Heart right ventricle (tissue), 16 donors: ENCODE data around the gene C3orf52. TPM values are rescaled to one million over a fixed set of nuclear protein-coding genes. Genes with fewer than 3 reads are reported as not detected.

Source experiments
- ATAC-seq, 8 donors: fragments of 200-7000 bp; cut with Tn5 transposase; one replicate each; pipeline ENCODE4 v1.9.1; 2020; ENCODE audit warnings: mild to moderate bottlenecking in 8 of 8, moderate library complexity in 8 of 8, moderate number of reproducible peaks in 1 of 8
- DNase-seq, 2 donors: peaks; one replicate each; pipeline ENCODE4 v3.0.0-alpha.2; 2020
- H3K27ac ChIP-seq, 10 donors: fragments of 200-600 bp; sonication (generic) in 2 of 10; one replicate each; pipeline versions ENCODE4 v1.5.0 to v1.8.0; 2020 to 2022; ENCODE audit warnings: mild to moderate bottlenecking in 3 of 10
- H3K27me3 ChIP-seq, 7 donors: fragments of 200-600 bp; one replicate each; pipeline ENCODE4 v1.8.0; 2021 to 2022; ENCODE audit warnings: mild to moderate bottlenecking in 2 of 7
- H3K36me3 ChIP-seq, 9 donors: fragments of 200-600 bp; sonication (generic) in 1 of 9; one replicate each; pipeline versions ENCODE4 v1.5.0 to v1.8.0; 2020 to 2022; ENCODE audit warnings: mild to moderate bottlenecking in 2 of 9
- H3K4me1 ChIP-seq, 9 donors: fragments of 200-600 bp; sonication (generic) in 1 of 9; one replicate each; pipeline versions ENCODE4 v1.5.0 to v1.8.0; 2020 to 2022; ENCODE audit warnings: mild to moderate bottlenecking in 4 of 9
- H3K4me3 ChIP-seq, 10 donors: fragments of 200-600 bp; sonication (generic) in 2 of 10; one replicate each; pipeline versions ENCODE4 v1.5.0 to v1.8.0; 2020 to 2022; ENCODE audit warnings: mild to moderate bottlenecking in 7 of 10, moderate library complexity in 2 of 10
- H3K9me3 ChIP-seq, 11 donors: fragments of 200-600 bp in 10 of 11; sonication (generic) in 2 of 11; one replicate each; pipeline versions ENCODE4 v1.5.0 to v1.8.0; 2013 to 2022; ENCODE audit warnings: mild to moderate bottlenecking in 2 of 11, control low read depth in 1 of 11, moderate library complexity in 1 of 11
- WGBS, 2 donors: extraction: QIAGEN DNeasy Blood & Tissue Kit; methylation state at CpG; one replicate each; pipeline ENCODE4 v1.1.7; 2013; ENCODE audit warnings: inconsistent platforms in 1 of 2; 5-methylcytosine and 5-hydroxymethylcytosine counted together
- intact Hi-C, 10 donors: fragments of 100-400 bp; cut with DNase I; formaldehyde crosslinking; loops; one replicate each; pipeline versions ENCODE4 v1.11.1 to v1.14.2; 2022
- polyA plus RNA-seq, 2 donors: library from polyadenylated mRNA; stranded (reverse); fragments of 200-250 nt; gene quantifications; one replicate each; pipeline ENCODE4 v1.2.3, GENCODE V29; 2013
- total RNA-seq, 10 donors: library from RNA; stranded (reverse); fragmentation: NEBNext Ultra II Directional in 3 of 10; extraction: Animal tissue kit (Norgen Biotek cat#: 25700) in 3 of 10; gene quantifications; one replicate each; pipeline versions ENCODE4 v1.2.1 to v1.2.4, GENCODE V29; 2021 to 2023
- TF ChIP-seq, protein P1 (sequence below), 9 donors: fragments of 200-600 bp; sonication (generic) in 2 of 9; IDR thresholded peaks; one replicate each; pipeline versions ENCODE4 v1.5.0 to v1.8.0; 2021 to 2022; ENCODE audit warnings: antibody characterized with exemption in 9 of 9, mild to moderate bottlenecking in 5 of 9, moderate library complexity in 1 of 9
- donor health status: Arrhythmogenic right ventricular cardiomyopathy.
- donor health status: ischemic (EF 13 %, LVEDD 7.1; RV severe dilation, severe dysfunction).
- donor health status: healthy with polysubstance abuse.
- donor health status: DM: no; HTN: yes; CAD: no.
- donor health status: DM: no; HTN: no; CAD: no.
- donor health status: ischemic (EF 25% LVEDD 6.9; RV normal size, moderate dysfunction).
- donor health status: ischemic (EF 25% LVEDD 5.7; RV mildly dilated, moderate dysfunction).
- donor health status: healthy.
- donor health status: DM: yes; HTN: yes; CAD: no.
- donor health status: Ischemic cardiomyopathy.
- donor health status: ischemic (EF 35%, LVEDD 5.7; RV mildly dilated, moderate dysfunction).
- donor health status: nonischemic (EF 11% LVEDD 7.7; RV severe dilation, severe dysfunction).
- donor health status: DM: yes; HTN: yes; CAD: no.
- donor health status: PGD.
- donor health status: ischemic (EF 29% LVEDD 5.4; RV normal size, mild dysfunction).
- donor health status: nonischemic (EF 23%, LVEDD 6.1; RV moderate dilation, normal function).

The C3orf52 gene
- total and polyA plus RNA-seq, 12 donors: 3.1 to 9.8 (median 5.0) TPM

- no peak overlapping the region for H3K4me3 ChIP-seq
- ATAC-seq: no peak
Measured at GRCh38 chr3:112090887-112091586, 4.8 kb downstream of the C3orf52 start.

GRCh38 chr3:112092496-112093179 is 6.4 kb downstream of the C3orf52 start:
- peaks cover 6 to 44% (median 23%) of the 10 kb centered on the region in 9 donors for H3K4me1 ChIP-seq
- peak overlapping the region; percentile 54 to 87 (median 76) for H3K27ac ChIP-seq
- H3K4me3 ChIP-seq: peak overlapping the region in 6 of 10 donors; percentile 2 to 31 (median 13)
- H3K36me3 ChIP-seq: no peaks in the 10 kb centered on the region
- peaks cover 0 to 58% (median 0%) of the 10 kb centered on the region in 7 donors for H3K27me3 ChIP-seq
- TF ChIP-seq, protein P1, sequence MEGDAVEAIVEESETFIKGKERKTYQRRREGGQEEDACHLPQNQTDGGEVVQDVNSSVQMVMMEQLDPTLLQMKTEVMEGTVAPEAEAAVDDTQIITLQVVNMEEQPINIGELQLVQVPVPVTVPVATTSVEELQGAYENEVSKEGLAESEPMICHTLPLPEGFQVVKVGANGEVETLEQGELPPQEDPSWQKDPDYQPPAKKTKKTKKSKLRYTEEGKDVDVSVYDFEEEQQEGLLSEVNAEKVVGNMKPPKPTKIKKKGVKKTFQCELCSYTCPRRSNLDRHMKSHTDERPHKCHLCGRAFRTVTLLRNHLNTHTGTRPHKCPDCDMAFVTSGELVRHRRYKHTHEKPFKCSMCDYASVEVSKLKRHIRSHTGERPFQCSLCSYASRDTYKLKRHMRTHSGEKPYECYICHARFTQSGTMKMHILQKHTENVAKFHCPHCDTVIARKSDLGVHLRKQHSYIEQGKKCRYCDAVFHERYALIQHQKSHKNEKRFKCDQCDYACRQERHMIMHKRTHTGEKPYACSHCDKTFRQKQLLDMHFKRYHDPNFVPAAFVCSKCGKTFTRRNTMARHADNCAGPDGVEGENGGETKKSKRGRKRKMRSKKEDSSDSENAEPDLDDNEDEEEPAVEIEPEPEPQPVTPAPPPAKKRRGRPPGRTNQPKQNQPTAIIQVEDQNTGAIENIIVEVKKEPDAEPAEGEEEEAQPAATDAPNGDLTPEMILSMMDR (IDR thresholded peaks at IDR 0.05): no peak
- ATAC-seq: peak; percentile 67 to 85 (median 80)
- no peaks in the 10 kb centered on the region for H3K9me3 ChIP-seq
- 16 to 30% methylated on average over 6 of the region's 6 CpGs for WGBS, 2 donors
- no peak for DNase-seq
- intact Hi-C loops: no loop called here

More at GRCh38 chr3:112090887-112091586, 4.8 kb downstream of the C3orf52 start:
- intact Hi-C loops: no loop called here
- 63 to 65% methylated on average over 6 of the region's 6 CpGs for WGBS, 2 donors
- Histone ChIP-seq H3K27ac (peak overlapping the region in 4 of 10 donors; percentile 4 to 37 (median 27)), H3K4me1 (peaks cover 6 to 53% (median 32%) of the 10 kb centered on the region in 9 donors), H3K27me3 (peaks cover 0 to 66% (median 0%) of the 10 kb centered on the region in 7 donors), H3K9me3 (no peaks in the 10 kb centered on the region), H3K36me3 (no peaks in the 10 kb centered on the region)
- DNase-seq: no peak
- TF ChIP-seq, protein P1 (IDR thresholded peaks at IDR 0.05): no peak

- no peaks in the 10 kb centered on the region for H3K36me3 ChIP-seq
- ATAC-seq (peak in 5 of 8 donors; percentile 4 to 20 (median 7)), DNase-seq (no peak)
- H3K9me3 ChIP-seq: no peaks in the 10 kb centered on the region
- H3K27me3 ChIP-seq: peaks cover 0 to 54% (median 0%) of the 10 kb centered on the region in 7 donors
- peak overlapping the region; percentile 54 to 87 (median 76) for H3K27ac ChIP-seq
- intact Hi-C loops: no loop called here
- TF ChIP-seq, protein P1 (IDR thresholded peaks at IDR 0.05): no peak
- H3K4me3 ChIP-seq: peak overlapping the region in 6 of 10 donors; percentile 2 to 31 (median 12)
- H3K4me1 ChIP-seq: peaks cover 6 to 45% (median 22%) of the 10 kb centered on the region in 9 donors
Measured at GRCh38 chr3:112093180-112093522, 7.0 kb downstream of the C3orf52 start.

GRCh38 chr3:112095731-112096130 is 9.5 kb downstream of the C3orf52 start:
- TF ChIP-seq, protein P1 (IDR thresholded peaks at IDR 0.05): no peak
- Histone ChIP-seq H3K27me3 (peaks cover 0 to 33% (median 0%) of the 10 kb centered on the region in 7 donors), H3K27ac (no peak overlapping the region), H3K9me3 (no peaks in the 10 kb centered on the region), H3K4me3 (no peak overlapping the region), H3K36me3 (no peaks in the 10 kb centered on the region), H3K4me1 (peaks cover 4 to 38% (median 15%) of the 10 kb centered on the region in 9 donors)
- ATAC-seq (no peak), DNase-seq (no peak)
- WGBS, 2 donors: 50 to 71% methylated on average over 2 of the region's 2 CpGs
- intact Hi-C loops: loop anchor here in 1 of 10 donors (5.0 kb wide), 1 partner anchor 1973 kb away; no protein-coding TSS in a partner anchor
